Esophagus (tissue), 2 donors: ENCODE data around the gene SFXN2. TPM values are rescaled to one million over a fixed set of nuclear protein-coding genes. Genes with fewer than 3 reads are reported as not detected.
"Not testable (repeated sequence)": the region's sequence is repeated elsewhere in the genome, so short reads cannot be mapped to it uniquely, and the experiment has no call there.

Experiments
- H3K27ac ChIP-seq, 2 donors: one replicate each; pipeline ENCODE4 v1.5.1; 2013; ENCODE audit warnings: low read depth in 2 of 2, mild to moderate bottlenecking in 2 of 2, inconsistent platforms in 1 of 2, low read length in 1 of 2, moderate library complexity in 1 of 2
- H3K27me3 ChIP-seq, 2 donors: one replicate each; pipeline ENCODE4 v1.6.1; 2013; ENCODE audit warnings: low read length in 2 of 2, control low read depth in 1 of 2, mild to moderate bottlenecking in 1 of 2; ENCODE audit not compliant: insufficient read depth in 2 of 2, control insufficient read depth in 1 of 2
- H3K36me3 ChIP-seq, 2 donors: one replicate each; pipeline ENCODE4 v1.6.1; 2013; ENCODE audit warnings: low read length in 1 of 2; ENCODE audit not compliant: control insufficient read depth in 2 of 2, insufficient read depth in 2 of 2
- H3K4me1 ChIP-seq, 2 donors: one replicate each; pipeline ENCODE4 v1.6.1; 2013; ENCODE audit warnings: low read length in 1 of 2; ENCODE audit not compliant: control insufficient read depth in 2 of 2, insufficient read depth in 2 of 2
- H3K4me3 ChIP-seq, 2 donors: one replicate each; pipeline ENCODE4 v1.5.1; 2013; ENCODE audit warnings: low read length in 2 of 2, mild to moderate bottlenecking in 2 of 2, low read depth in 1 of 2, moderate library complexity in 1 of 2
- H3K9me3 ChIP-seq, 2 donors: one replicate each; pipeline ENCODE4 v1.6.1; 2013; ENCODE audit warnings: mild to moderate bottlenecking in 2 of 2, low read depth in 1 of 2, low read length in 1 of 2, moderate library complexity in 1 of 2; ENCODE audit not compliant: control insufficient read depth in 2 of 2, insufficient read depth in 1 of 2
- WGBS, 2 donors: extraction: QIAGEN DNeasy Blood & Tissue Kit; methylation state at CpG; one replicate each; pipeline ENCODE4 v1.1.7; 2013; 5-methylcytosine and 5-hydroxymethylcytosine counted together
- polyA plus RNA-seq, 2 donors: library from polyadenylated mRNA; stranded (reverse); fragments of 200-250 nt; gene quantifications; one replicate each; pipeline ENCODE4 v1.2.3, GENCODE V29; 2013
- donor health status: healthy with polysubstance abuse.
- donor health status: Bipolar disorder and iron deficiency.

SFXN2 gene
- polyA plus RNA-seq, 2 donors, result 3.5 to 5.7 TPM

GRCh38 chr10:102715880-102716279 lies 1.4 kb downstream of the SFXN2 start:
- Histone ChIP-seq H3K9me3 (no peaks in the 10 kb centered on the region), H3K4me3 (no peak overlapping the region), H3K27me3 (no peaks in the 10 kb centered on the region), H3K27ac (no peak overlapping the region), H3K4me1 (peaks cover 0 to 2% of the 10 kb centered on the region in 2 donors), H3K36me3 (no peaks in the 10 kb centered on the region)
- WGBS, 2 donors, result 88 to 94% methylated on average over 1 of the region's 1 CpG

- H3K27ac ChIP-seq, H3K4me1 ChIP-seq, H3K36me3 ChIP-seq, H3K27me3 ChIP-seq, H3K9me3 ChIP-seq, H3K4me3 ChIP-seq: not testable (repeated sequence)
- 95 to 96% methylated on average over 18 of the region's 18 CpGs for WGBS, 2 donors
Measured at GRCh38 chr10:102716900-102717565, 2.6 kb downstream of the SFXN2 start.

- 35 to 52% methylated on average over 3 of the region's 3 CpGs for WGBS, 2 donors
- no peaks in the 10 kb centered on the region for H3K36me3 ChIP-seq
- peak overlapping the region in 1 of 2 donors; percentile 7 for H3K27ac ChIP-seq
- no peaks in the 10 kb centered on the region for H3K9me3 ChIP-seq
- H3K4me3 ChIP-seq, result no peak overlapping the region
- H3K4me1 ChIP-seq, result peaks cover 0 to 2% of the 10 kb centered on the region in 2 donors
- no peaks in the 10 kb centered on the region for H3K27me3 ChIP-seq
Measured at GRCh38 chr10:102718220-102718619, 3.8 kb downstream of the SFXN2 start.

- no peak overlapping the region for H3K4me3 ChIP-seq
- H3K27ac ChIP-seq, result no peak overlapping the region
- 83 to 92% methylated on average over 3 of the region's 3 CpGs for WGBS, 2 donors
- no peaks in the 10 kb centered on the region for H3K4me1 ChIP-seq
- H3K36me3 ChIP-seq, result no peaks in the 10 kb centered on the region
- H3K9me3 ChIP-seq, result no peaks in the 10 kb centered on the region
- no peaks in the 10 kb centered on the region for H3K27me3 ChIP-seq
Measured at GRCh38 chr10:102720337-102720736, 5.9 kb downstream of the SFXN2 start.

GRCh38 chr10:102720775-102721301 lies 6.4 kb downstream of the SFXN2 start:
- 74 to 78% methylated on average over 6 of the region's 6 CpGs for WGBS, 2 donors

GRCh38 chr10:102721954-102722353 lies 7.5 kb downstream of the SFXN2 start:
- Histone ChIP-seq H3K36me3 (peaks cover 0 to 5% of the 10 kb centered on the region in 2 donors), H3K4me3 (no peak overlapping the region), H3K9me3 (no peaks in the 10 kb centered on the region), H3K27me3 (no peaks in the 10 kb centered on the region), H3K27ac (no peak overlapping the region), H3K4me1 (no peaks in the 10 kb centered on the region)
- 73 to 75% methylated on average over 4 of the region's 4 CpGs for WGBS, 2 donors

More at GRCh38 chr10:102720775-102721301, 6.4 kb downstream of the SFXN2 start:
- H3K4me1 ChIP-seq, result no peaks in the 10 kb centered on the region
- H3K27ac ChIP-seq, result no peak overlapping the region
- no peaks in the 10 kb centered on the region for H3K9me3 ChIP-seq
- no peaks in the 10 kb centered on the region for H3K36me3 ChIP-seq
- no peak overlapping the region for H3K4me3 ChIP-seq
- no peaks in the 10 kb centered on the region for H3K27me3 ChIP-seq

- Histone ChIP-seq H3K36me3 (peaks cover 0 to 8% of the 10 kb centered on the region in 2 donors), H3K4me3 (no peak overlapping the region), H3K27me3 (no peaks in the 10 kb centered on the region), H3K4me1 (no peaks in the 10 kb centered on the region), H3K27ac (no peak overlapping the region), H3K9me3 (no peaks in the 10 kb centered on the region)
- 98% methylated on average over 4 of the region's 4 CpGs for WGBS, 2 donors
Measured at GRCh38 chr10:102723989-102724388, 9.6 kb downstream of the SFXN2 start.

- 57 to 58% methylated on average over 3 of the region's 3 CpGs for WGBS, 2 donors
Measured at GRCh38 chr10:102726274-102726673, 11.8 kb downstream of the SFXN2 start.

GRCh38 chr10:102727037-102727818 lies 12.8 kb downstream of the SFXN2 start:
- H3K4me1 ChIP-seq, result no peaks in the 10 kb centered on the region
- WGBS, 2 donors, result 70 to 73% methylated on average over 12 to 13 of the region's 13 CpGs
- H3K4me3 ChIP-seq, result no peak overlapping the region
- no peaks in the 10 kb centered on the region for H3K27me3 ChIP-seq
- no peaks in the 10 kb centered on the region for H3K9me3 ChIP-seq
- H3K36me3 ChIP-seq, result peaks cover 0 to 11% of the 10 kb centered on the region in 2 donors
- no peak overlapping the region for H3K27ac ChIP-seq

More at GRCh38 chr10:102726274-102726673, 11.8 kb downstream of the SFXN2 start:
- H3K27ac ChIP-seq, result no peak overlapping the region
- no peak overlapping the region for H3K4me3 ChIP-seq
- no peaks in the 10 kb centered on the region for H3K27me3 ChIP-seq
- no peaks in the 10 kb centered on the region for H3K9me3 ChIP-seq
- no peaks in the 10 kb centered on the region for H3K4me1 ChIP-seq
- H3K36me3 ChIP-seq, result peaks cover 0 to 11% of the 10 kb centered on the region in 2 donors
